Measurements from ENCODE around the gene SEMA3D. TPM values are rescaled to one million over a fixed set of nuclear protein-coding genes. Genes with fewer than 3 reads are reported as not detected.

The SEMA3D gene
- 4.5 TPM for total RNA-seq

GRCh38 chr7:85186521-85187241, at the start of gene SEMA3D:
Gene SEMA3D (minus strand): TSS chr7:85187056. CDS start chr7:85121891, 65,165 bp downstream.
- DNase-seq (ENCODE audit: low spot score in 2 of 2), result peak; percentile 9 to 87
- peak within 1 kb of the TSS; percentile 63 to 80 for H3K4me3 ChIP-seq

DNA sequence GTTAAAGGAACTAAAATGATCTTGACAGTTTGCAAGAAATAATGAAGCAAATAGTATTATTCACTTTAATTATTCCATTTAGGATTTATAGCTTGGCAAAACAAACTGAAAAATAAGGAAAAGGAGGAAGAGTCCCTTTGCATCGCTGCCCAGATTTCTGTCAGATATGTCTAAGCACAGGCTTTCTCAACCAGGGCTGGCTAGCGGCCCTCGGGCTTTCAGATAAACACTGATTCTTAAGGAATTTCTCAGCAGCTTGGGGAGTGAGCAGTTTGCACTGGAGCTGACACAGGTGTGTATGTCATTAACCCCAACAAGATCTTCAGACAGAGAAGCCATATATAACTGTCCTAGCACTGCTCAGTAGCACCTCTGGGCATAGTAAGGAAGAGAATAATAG, 47.9 kb upstream of the SEMA3D start:
- Histone ChIP-seq H3K27me3 (no peaks in the 10 kb centered on the region), H3K4me3 (no peak overlapping the region), H3K36me3 (no peaks in the 10 kb centered on the region), H3K27ac (no peak overlapping the region), H3K9me3 (no peaks in the 10 kb centered on the region), H3K4me1 (no peaks in the 10 kb centered on the region)
- DNase-seq (ENCODE audit: low spot score in 2 of 2), result no peak
- no peak for TF ChIP-seq CTCF (IDR thresholded peaks at IDR 0.05)
- intact Hi-C loops (cut with DNase I), result no loop called here

More at GRCh38 chr7:85186521-85187241, at the start of gene SEMA3D:
- Histone ChIP-seq H3K9me3 (no peaks in the 10 kb centered on the region), H3K27me3 (no peaks in the 10 kb centered on the region), H3K4me1 (peaks cover 0 to 3% of the 10 kb centered on the region in 2 donors), H3K36me3 (no peaks in the 10 kb centered on the region), H3K27ac (peak within 1 kb of the TSS; percentile 88 to 92)
- TF ChIP-seq CTCF (IDR thresholded peaks at IDR 0.05), result peak; percentile 64 to 87 (median 85)
- intact Hi-C loops (cut with DNase I), result loop anchor here (1.0 to 10.0 kb wide), 5 partner anchors 20 to 392 kb away; no protein-coding TSS in a partner anchor

DNA sequence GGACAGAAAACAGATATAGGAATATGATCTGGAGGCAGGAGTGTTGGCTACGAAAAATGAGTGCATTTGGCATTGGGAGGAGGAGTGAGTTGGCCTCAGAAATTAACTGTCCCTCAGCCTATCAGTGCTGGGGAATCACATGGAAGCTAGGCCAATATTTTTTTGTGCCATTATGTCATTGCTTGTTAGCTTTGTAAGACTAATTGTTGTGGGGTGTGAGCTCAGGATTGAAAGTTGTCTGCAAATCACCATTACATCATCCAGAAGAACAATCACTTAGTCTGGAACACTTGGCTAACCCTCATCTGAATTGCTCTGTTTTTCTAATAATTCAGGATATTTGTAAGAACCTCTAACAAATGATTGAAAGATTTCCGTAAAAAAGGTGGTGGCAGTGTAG, 45.2 kb upstream of the SEMA3D start:
- intact Hi-C loops (cut with DNase I), result no loop called here
- Histone ChIP-seq H3K27me3 (no peaks in the 10 kb centered on the region), H3K27ac (no peak overlapping the region), H3K4me3 (no peak overlapping the region), H3K36me3 (no peaks in the 10 kb centered on the region), H3K4me1 (no peaks in the 10 kb centered on the region), H3K9me3 (no peaks in the 10 kb centered on the region)
- no peak for DNase-seq (ENCODE audit: low spot score in 2 of 2)
- no peak for TF ChIP-seq CTCF (IDR thresholded peaks at IDR 0.05)

DNA sequence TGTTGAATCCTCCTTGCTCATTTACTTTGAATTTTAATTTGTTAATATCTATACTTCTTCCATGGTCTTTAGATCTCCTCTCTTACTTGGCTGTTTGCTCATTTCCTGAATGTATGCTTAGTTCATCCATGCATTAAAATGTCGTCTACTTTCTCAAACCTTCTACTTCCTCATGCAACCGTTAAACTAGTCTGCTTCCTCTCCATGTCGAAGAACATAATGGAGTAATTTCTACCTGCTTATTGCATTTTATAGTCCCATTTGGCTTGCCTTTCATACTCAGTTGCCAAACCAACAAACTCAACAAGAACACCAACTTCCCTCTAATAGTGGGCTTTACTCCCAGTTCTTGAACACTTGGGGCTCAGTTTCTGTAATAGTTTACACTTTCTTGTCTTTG, 43.8 kb upstream of the SEMA3D start:
- no peak overlapping the region for H3K4me3 ChIP-seq
- no peak overlapping the region for H3K27ac ChIP-seq
- H3K4me1 ChIP-seq, result no peaks in the 10 kb centered on the region
- TF ChIP-seq CTCF (IDR thresholded peaks at IDR 0.05), result no peak
- no peaks in the 10 kb centered on the region for H3K27me3 ChIP-seq
- H3K36me3 ChIP-seq, result no peaks in the 10 kb centered on the region
- intact Hi-C loops (cut with DNase I), result no loop called here
- H3K9me3 ChIP-seq, result no peaks in the 10 kb centered on the region
- no peak for DNase-seq (ENCODE audit: low spot score in 2 of 2)

DNA sequence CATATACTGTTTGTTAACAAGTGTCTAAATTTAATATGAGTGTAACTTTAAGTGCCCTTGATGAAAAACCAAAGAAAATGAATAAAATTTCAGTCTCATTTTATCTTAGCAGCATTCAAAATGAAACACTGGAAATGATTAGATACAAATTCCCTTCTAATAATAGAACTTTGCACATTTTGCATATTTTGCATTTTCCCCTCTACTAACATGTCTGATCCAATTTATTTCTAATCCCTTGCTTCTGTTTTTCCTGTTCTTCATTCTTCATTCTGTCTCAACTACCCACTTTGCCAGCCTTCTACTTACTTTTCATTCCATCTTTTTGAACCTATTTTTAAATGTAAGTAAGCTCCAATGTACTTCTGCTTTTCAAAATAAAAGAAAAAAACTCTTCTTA, 42.7 kb upstream of the SEMA3D start:
- no peak for TF ChIP-seq CTCF (IDR thresholded peaks at IDR 0.05)
- Histone ChIP-seq H3K4me1 (no peaks in the 10 kb centered on the region), H3K27ac (no peak overlapping the region), H3K9me3 (no peaks in the 10 kb centered on the region), H3K27me3 (no peaks in the 10 kb centered on the region), H3K4me3 (no peak overlapping the region), H3K36me3 (no peaks in the 10 kb centered on the region)
- DNase-seq (ENCODE audit: low spot score in 2 of 2), result no peak
- intact Hi-C loops (cut with DNase I), result no loop called here
